HG03521 (cell line): ENCODE results near the gene CLUH.
"Not testable (repeated sequence)": the region's sequence is repeated elsewhere in the genome, so short reads cannot be mapped to it uniquely, and the experiment has no call there.

Experiments
- ATAC-seq: cut with Tn5 transposase; IDR thresholded peaks from one replicate; pipeline ENCODE4 v1.9.1; 2021; ENCODE audit warnings: mild to moderate bottlenecking, moderate library complexity; ENCODE audit not compliant: unreplicated experiment

Gene CLUH

DNA sequence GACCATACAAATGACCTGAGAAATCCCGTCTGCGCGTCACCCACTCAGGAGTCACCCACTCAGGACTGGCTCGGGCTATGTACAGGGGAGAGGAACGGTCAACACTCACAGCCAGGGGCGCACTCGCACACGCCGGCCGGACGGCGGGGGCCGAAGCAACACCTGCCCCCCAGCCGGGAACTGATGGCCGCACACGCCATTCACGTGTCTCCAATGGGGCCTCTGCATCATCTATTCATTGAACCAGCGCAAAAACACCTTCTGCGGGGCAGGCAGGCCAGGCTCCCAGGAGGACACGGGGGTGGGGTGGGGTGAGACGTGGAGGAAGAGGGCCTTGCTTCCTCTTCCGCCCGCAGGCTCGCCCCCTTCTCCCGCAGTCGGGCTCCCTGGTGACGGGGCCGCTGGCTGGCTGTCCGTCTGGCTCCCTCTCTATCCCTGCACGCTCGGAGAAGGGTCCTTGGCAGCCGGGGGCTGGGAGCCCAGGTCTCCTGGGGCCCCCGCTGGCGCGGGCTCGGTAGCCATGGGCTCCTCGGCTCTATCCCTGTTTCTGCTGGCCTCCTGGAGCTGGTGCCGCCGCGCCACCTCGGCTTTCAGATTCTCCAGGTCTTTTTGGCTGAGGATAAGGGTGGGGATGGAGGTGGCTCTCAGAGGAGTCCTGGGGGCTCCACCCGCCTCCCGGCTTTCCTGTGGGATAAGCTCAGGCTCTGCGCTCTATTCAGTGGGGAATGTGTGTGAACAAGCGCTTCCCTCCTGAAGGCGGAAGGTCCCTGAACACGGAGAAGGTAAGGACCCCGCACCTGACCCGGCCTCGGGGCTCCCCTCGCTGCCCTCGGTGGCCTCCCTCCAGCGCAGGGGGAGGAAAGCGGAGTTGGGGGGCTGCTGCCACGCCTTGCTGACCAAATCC is 21.1 kb downstream of the CLUH start:
- ATAC-seq = no peak

DNA sequence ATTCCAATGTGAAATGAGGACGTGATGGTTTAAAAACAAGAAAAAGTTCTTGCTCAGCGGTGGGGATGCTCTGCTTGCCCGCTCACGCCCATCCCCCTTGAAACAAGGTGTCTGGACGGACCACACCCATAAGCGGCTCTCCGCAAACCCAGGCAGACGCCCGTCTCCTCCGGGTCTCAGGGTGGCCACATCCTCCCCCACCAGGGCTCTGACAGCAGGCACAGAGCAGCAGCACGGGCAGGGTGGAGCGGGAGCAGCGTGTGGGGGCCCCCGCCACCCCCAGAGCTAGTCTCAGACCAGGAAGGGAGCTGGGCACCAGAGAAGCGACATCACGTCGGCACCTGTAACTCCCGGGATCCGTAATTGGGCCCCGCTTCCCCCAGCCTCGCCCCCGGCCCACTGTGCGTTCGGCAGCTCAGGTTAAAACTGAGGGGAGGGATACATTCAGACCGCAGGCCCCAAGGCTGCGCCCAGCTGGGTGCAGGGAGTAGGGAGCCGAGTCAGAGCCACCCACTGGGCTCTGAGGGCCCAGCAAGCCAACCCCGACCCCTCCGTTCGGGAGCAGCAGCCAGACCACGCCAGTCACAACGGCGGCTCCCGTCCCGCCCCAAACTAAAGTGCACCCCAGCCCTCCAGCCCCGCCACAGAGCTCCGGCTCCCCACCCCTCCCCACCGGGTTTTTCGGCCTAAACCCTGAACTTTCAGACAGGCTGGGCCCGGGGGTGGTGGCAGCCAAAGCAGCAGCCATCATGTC is 22.0 kb downstream of the CLUH start:
- no peak for ATAC-seq

DNA sequence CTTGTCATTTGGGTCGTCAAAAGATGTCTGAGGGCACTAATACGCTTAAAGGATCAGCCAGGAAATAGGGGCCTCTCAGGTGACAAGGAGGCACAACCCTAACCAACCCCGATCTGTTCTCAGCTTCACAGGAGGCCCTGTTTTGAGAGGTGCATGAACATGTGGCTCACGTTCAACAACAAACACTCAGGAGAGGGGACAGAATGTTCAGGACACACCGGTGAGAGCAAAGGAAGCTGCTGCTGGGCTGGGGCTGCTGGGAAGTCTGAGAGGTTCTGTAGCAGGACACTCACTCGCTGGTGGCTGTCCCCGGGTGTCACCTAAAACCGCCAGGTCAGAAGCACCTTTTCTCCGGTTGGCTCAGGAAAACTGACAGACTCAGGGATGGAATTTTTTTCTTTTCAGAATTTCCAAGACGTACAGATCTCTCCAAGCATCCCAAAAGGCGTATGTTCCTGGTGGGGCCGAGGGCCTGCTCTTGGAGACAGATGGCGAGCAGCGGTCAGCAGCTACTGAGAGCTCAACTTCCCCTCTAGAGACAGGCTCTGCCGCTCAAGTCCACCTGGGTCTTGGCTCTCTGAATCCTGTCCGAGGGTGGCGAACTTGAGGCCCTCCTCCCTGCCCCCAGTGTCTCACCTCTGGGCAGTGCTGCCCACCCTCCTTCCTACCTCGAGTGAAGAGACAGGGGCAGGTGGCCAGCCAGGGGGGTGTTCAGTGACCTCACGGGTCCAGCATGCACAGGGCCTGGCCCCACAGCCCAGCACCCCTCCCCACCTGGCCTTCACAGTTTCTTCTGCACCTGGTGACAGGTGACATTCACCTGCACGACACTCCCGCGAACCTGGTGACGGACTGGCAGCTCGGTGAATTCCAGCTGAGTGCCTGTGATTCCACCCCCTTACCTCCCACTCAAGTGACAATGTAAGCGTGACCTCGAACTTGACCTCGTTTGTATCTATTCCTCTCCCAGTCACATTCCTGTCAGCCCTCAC is 22.9 kb downstream of the CLUH start:
- ATAC-seq = no peak

DNA sequence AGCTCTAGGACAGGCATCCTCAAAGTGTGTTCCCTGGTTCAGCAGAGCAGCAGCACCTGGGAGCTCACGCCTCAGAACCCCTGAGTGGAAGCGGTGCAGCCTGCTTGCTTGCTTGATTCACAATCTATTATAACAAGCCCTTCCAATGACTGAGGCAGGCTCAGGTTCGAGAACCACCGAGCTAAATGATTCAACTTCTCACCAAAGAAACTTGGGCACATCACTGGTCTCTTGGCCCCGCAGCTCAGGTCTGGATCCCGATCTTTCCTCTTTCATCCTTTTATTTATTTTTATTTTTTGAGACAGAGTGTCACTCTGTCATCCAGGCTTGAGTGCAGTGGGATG is 24.5 kb downstream of the CLUH start:
- no peak for ATAC-seq

DNA sequence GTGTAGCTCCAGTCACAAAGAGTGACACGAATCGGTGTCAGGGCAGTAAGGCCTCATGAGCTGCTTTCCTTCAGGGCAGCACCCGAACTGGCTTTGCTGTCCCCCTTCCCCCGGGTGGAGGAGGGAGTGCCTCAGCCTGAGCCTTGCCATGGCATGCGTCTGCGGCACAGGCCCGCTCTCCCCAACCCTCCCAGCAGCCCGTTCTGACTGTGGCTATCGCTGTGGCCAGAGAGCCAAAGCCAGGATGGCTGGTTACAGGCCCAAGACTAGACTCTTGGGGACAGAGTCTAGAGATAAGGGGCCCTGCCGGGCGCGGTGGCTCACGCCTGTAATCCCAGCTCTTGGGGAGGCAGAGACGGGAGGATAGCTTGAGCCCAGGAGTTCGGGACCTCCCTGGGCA is 25.9 kb downstream of the CLUH start:
- no peak for ATAC-seq

DNA sequence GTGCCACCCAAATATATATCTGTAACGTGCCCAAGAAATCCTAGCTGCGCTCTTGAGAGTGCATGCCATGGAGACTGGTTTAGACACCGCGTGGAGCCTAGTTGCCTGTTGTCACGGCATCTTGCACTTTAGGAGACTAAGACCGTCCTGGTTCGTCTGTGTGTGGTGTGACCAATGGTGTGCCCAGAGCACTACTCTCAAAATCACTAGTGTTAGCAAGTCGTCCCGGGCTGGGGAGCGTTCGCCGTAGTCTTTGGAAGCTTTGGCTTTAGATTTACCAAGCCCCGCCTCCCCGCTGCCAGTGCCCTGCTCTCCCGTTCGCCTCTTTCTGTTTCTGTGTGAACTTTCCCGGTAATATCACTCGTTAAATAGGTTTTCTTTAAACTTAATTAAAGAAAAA is 27.0 kb downstream of the CLUH start:
- no peak for ATAC-seq

DNA sequence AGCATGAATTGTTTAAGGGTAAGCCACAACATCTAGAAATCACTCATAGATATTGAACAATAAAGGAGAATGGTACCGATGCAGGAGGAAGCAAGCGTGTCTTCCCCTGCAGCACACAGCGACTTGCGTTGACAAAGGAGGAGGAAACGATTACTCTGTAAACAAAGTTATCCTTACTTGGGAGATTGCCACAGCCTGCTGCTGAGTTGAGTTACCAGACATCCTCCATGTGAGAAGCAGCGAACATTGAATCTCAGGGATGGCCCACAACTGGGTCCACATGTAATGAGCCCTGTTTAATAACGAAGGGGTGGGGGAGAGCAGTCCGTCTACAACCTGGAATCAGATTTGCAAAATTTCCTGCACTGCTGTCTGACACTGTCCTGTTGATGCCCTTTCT is 27.7 kb downstream of the CLUH start:
- ATAC-seq = no peak

DNA sequence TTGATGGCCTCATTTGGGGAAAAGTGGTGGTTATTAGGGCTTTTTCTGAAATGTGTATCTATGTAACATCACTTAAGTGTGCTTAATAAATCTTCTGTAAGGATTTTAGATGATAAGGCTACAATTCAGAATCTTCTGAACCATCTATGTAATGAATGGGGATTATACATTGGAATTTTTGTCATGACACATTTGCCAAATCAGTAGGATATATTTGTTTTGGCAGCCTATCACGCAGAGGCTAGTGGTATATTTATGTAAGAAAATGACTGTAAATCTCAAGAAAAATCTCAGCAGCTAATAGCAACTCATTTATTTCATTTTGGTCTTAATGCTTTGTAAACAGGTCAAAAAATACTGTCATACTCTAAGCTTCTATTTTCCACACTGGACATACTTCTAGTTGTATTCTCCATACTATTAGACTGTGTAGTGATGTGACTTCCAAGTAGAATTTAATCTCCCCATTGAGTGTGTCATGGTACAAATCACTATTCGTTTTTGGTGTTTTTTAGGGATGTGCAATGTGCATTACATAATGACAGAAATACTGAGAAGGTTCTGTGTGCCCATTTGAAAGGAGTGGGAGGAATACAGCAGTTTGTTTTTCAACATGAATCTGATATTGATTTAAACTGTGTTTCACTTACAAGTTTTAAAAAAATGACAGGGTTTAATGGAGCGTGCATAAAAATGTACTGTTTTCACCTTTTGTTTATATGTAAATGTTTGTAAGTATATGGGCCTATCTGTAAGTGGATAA is 29.2 kb downstream of the CLUH start:
- ATAC-seq = no peak

DNA sequence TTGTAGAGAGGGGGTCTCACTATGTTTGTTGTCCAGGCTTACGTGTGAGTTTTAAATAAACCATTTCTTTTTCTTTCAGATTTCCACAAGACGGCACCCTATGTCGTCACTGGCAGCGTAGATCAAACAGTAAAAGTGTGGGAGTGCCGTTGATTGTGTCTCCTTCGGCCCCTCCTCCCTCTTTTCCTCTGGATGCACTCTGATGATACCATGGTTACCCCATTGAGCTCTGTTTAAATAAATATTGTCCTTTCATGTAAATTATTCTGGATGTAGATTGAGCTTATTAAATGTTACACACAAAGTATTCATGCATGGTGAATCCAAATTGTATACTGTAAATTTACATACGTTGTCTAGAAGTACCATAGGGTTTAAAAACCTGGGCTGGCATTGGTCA is 29.9 kb downstream of the CLUH start:
- ATAC-seq = no peak

DNA sequence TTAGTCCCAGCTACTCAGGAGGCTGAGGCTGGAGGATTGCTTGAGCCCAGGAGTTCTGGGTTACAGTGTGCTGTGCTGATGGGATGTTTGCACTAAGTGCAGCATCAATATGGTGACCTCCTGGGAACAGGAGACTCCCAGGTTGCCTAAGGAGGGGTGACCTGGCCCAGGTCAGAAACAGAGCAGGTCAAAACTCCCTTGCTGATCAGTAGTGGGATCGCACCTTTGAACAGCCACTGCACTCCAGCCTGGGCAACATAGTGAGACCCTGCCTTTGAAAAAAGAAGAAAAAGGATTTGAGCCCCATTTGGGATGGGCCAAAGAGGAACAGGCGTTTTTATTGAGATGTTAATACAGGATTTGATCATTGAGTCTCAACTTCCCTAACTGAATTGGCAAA is 30.6 kb downstream of the CLUH start:
- no peak for ATAC-seq

DNA sequence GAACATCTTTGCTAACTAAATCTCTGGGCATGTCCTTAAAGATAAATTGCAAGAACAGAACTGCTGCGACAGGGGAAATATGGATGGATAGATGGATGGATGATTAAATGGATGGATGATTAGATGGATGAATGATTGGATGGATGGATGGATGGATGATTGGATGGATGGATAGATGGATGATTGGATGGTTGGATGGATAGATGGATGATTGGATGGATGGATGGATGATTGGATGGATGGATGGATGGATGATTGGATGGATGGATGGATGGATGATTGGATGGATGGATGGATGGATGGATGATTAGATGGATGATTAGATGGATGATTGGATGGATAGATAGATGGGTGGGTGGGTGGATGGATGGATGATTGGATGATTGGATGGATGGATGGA is 32.3 kb downstream of the CLUH start:
- ATAC-seq = not testable (repeated sequence)

DNA sequence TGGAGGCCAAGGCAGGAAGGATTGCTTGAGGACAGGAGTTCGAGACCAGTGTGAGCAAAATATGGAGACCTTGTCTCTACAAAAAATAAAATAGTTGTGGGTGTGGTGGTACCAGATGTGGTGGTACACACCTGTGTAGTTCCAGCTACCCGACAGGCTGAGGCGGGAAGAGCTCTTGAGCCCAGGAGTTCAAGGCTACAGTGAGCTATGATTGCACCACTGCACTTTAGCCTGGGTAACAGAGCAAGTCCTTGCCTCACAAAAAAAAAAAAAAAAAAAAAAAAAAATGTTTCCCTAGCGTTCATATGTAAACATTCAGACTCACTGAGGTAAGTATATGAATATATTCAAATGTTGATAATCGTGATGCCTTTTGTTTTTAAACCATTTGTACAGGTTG is 39.5 kb downstream of the CLUH start:
- ATAC-seq = no peak

DNA sequence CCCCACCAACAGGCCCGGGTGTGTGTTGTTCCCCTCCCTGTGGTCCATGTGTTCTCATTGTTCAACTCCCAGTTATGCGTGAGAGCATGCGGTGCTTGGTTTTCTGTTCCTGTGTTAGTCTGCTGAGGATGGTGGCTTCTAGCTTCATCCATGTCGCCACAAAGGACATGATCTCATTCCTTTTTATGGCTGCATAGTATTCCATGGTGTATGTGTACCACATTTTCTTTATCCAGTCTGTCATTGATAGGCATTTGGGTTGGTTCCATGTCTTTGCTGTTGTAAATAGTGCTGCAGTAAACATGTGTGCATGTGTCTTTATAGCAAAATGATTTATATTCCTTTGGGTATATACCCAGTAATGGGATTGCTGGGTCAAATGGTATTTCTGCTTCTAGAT is 51.2 kb downstream of the CLUH start:
- ATAC-seq = not testable (repeated sequence)

DNA sequence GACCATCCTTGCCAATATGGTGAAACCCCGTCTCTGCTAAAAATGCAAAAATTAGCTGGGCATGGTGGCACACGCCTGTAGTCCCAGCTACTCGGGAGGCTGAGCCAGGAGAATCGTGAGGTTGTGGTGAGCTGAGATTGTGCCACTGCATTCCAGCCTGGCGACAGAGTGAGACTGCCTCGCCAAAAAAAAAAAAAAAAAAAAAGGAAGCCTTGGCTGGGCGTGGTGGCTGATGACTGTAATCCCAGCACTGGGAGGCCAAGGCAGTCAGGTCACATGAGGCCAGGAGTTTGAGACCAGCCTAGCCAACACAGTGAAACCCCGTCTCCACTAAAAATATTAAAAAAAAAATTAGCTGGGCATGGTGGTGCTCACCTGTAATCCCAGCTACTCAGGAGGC is 52.2 kb downstream of the CLUH start:
- not testable (repeated sequence) for ATAC-seq

DNA sequence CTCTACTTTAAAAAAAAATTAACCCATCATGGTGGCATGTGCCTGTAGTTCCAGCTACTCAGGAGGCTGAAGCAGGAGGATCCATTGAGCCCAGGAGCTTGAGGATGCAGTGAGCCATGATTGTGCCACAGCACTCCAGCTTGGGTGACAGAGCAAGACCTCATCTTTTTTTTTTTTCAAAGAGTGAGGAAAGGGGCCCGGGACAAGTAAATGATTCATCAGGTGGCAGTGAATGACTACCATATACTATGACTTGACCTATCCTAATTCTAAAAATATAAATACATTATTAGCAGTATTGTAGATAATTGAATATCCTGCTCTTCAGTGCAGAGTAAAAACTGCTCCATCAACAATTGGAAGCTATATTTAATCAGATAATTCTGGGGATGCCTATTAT is 55.3 kb downstream of the CLUH start:
- no peak for ATAC-seq

DNA sequence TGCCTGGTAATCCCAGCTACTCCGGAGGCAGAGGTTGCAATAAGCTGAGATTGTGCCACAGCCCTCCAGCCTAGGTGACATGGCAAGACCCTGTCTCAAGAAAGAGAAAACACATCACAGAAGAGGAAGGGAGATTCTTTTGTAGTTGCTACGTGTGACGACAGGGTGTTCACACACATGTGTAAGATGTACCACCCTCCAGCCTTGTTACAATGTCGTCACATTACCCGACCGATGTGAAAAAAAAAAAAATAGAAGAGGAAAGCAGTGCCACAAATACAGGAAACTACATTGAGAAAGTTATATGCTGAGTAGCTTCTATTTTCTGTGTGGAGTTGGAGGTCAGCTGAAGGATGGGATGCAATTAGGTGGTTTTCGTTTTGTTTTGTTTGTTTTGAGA is 56.0 kb downstream of the CLUH start:
- no peak for ATAC-seq

DNA sequence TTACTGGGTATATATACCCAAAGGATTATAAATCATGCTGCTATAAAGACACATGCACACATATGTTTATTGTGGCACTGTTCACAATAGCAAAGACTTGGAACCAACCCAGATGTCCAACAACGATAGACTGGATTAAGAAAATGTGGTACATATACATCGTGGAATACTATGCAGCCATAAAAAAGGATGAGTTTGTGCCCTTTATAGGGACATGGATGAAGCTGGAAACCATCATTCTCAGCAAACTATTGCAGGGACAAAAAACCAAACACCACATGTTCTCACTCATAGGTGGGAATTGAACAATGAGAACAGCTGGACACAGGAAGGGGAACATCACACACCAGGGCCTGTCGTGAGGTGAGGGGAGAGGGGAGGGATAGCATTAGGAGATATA is 58.7 kb downstream of the CLUH start:
- not testable (repeated sequence) for ATAC-seq

DNA sequence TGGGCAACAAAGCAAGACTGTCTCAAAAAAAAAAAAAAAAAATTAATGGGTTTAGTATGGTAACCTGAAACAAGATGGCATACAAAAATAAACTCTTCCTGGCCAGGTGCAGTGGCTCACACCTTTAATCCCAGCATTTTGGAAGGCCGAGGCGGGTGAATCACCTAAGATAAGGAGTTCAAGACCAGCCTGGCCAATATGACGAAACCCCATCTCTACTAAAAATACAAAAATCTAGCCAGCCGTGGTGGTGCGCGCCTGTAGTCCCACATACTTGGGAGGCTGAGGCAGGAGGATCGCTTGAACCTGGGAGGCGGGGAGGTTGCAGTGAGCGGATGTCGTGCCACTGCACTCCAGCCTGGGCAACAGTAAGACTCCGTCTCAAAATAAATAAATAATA is 62.4 kb downstream of the CLUH start:
- ATAC-seq = no peak

DNA sequence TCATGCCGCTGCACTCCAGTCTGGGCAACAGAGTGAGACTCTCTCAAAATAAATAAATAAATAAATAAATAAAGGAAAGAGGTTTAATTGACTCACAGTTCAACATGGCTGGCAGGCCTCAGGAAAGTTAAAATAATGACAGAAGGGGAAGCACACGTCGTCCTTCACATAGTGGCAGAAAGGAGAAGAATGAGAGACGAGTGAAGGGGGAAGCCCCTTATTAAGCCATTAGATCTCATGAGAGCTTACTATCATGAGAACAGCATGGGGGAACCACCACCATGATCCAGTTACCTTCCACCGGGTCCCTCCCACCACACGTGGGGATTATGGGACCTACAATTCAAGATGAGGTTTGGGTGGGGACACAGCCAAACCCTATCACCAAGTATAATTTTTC is 63.6 kb downstream of the CLUH start:
- no peak for ATAC-seq

DNA sequence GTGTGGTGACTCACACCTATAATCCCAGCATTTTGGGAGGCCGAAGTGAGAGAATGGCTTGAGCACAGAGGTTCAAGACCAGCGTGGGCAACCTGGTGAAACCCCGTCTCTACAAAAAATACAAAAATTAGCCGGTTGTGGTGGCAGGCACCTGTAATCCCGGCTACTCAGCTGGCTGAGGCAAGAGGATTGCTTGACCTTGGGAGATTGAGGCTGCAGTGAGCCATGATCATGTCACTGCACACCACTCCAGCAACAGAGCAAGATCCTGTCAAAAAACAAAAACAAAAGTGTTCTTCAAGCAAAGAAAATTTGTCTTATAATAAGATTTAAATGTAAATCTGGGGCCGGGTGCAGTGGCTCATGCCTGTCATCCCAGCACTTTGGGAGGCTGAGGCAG is 66.6 kb downstream of the CLUH start:
- ATAC-seq = no peak
